GM23338 (cell line): Measurements from ENCODE around the gene UGP2. TPM values are rescaled to one million over a fixed set of nuclear protein-coding genes. Genes with fewer than 3 reads are reported as not detected.

Experiments used
- ATAC-seq: fragments of 200-7000 bp; cut with Tn5 transposase; 3 replicates; pipeline ENCODE4 v1.9.1; 2020
- DNase-seq: peaks from one replicate; pipeline ENCODE4 v3.0.0-alpha.2; 2015; ENCODE audit warnings: low spot score
- H2AFZ ChIP-seq: fragments of 200-600 bp; sonication (generic); 2 replicates; pipeline ENCODE4 v1.8.0; 2016; ENCODE audit warnings: antibody characterized with exemption, mild to moderate bottlenecking, moderate library complexity
- H3F3A ChIP-seq: fragments of 200-600 bp; sonication (generic); replicated peaks from 2 replicates; pipeline ENCODE4 v1.8.0; 2017; ENCODE audit warnings: antibody characterized with exemption, mixed run types, low read depth
- H3K27ac ChIP-seq: fragments of 200-600 bp; sonication (generic); 2 replicates; pipeline ENCODE4 v1.6.1; 2016; ENCODE audit warnings: low read depth
- H3K27me3 ChIP-seq: fragments of 200-600 bp; sonication (generic); 2 replicates; pipeline ENCODE4 v1.8.0; 2016; ENCODE audit warnings: mild to moderate bottlenecking, mixed run types, moderate library complexity; ENCODE audit not compliant: insufficient read depth
- H3K36me3 ChIP-seq: fragments of 200-600 bp; sonication (generic); 2 replicates; pipeline ENCODE4 v1.8.0; 2016; ENCODE audit warnings: mild to moderate bottlenecking; ENCODE audit not compliant: insufficient read depth
- H3K4me1 ChIP-seq: fragments of 200-600 bp; sonication (generic); 2 replicates; pipeline ENCODE4 v1.8.0; 2016; ENCODE audit warnings: mild to moderate bottlenecking, moderate library complexity; ENCODE audit not compliant: insufficient read depth
- H3K4me2 ChIP-seq: fragments of 200-600 bp; sonication (generic); 2 replicates; pipeline ENCODE4 v1.7.1; 2017; ENCODE audit warnings: mixed run types
- H3K4me3 ChIP-seq: fragments of 200-600 bp; sonication (generic); 2 replicates; pipeline ENCODE4 v1.6.1; 2016; ENCODE audit warnings: mixed run types
- H3K79me2 ChIP-seq: fragments of 200-600 bp; sonication (generic); replicated peaks from 2 replicates; pipeline ENCODE4 v1.8.0; 2017; ENCODE audit warnings: mild to moderate bottlenecking; ENCODE audit not compliant: insufficient read depth
- H3K9me2 ChIP-seq: fragments of 200-600 bp; sonication (generic); 2 replicates; pipeline ENCODE4 v1.8.0; 2017; ENCODE audit not compliant: insufficient read depth
- H4K20me1 ChIP-seq: fragments of 200-600 bp; sonication (generic); replicated peaks from 2 replicates; pipeline ENCODE4 v1.8.0; 2017; ENCODE audit warnings: mild to moderate bottlenecking; ENCODE audit not compliant: insufficient read depth
- H3K27ac Mint-ChIP-seq: 2 replicates; pipeline ENCODE4 v1.8.0; 2020; ENCODE audit warnings: inconsistent platforms, mild to moderate bottlenecking, moderate library complexity, mixed read lengths
- H3K27me3 Mint-ChIP-seq: 3 replicates; pipeline ENCODE4 v1.8.0; 2022; ENCODE audit warnings: low read depth, mild to moderate bottlenecking, moderate library complexity, mixed read lengths, inconsistent platforms; ENCODE audit not compliant: insufficient read depth, poor library complexity
- H3K36me3 Mint-ChIP-seq: 3 replicates; pipeline ENCODE4 v1.8.0; 2021; ENCODE audit warnings: low read depth, mild to moderate bottlenecking, inconsistent platforms, moderate library complexity, mixed read lengths
- H3K4me1 Mint-ChIP-seq: 3 replicates; pipeline ENCODE4 v1.8.0; 2020; ENCODE audit warnings: mild to moderate bottlenecking, inconsistent platforms, mixed read lengths
- H3K4me3 Mint-ChIP-seq: 3 replicates; pipeline ENCODE4 v1.8.0; 2021; ENCODE audit warnings: moderate library complexity, mild to moderate bottlenecking, inconsistent platforms, mixed read lengths
- H3K9me3 Mint-ChIP-seq: 3 replicates; pipeline ENCODE4 v1.8.0; 2020; ENCODE audit warnings: moderate library complexity, mild to moderate bottlenecking, inconsistent platforms, mixed read lengths
- CREB1 ChIP-seq: fragments of 250-450 bp; sonication (Bioruptor Pico); IDR thresholded peaks from 2 replicates; pipeline ENCODE4 v1.5.0; 2020; ENCODE audit warnings: low read depth, mild to moderate bottlenecking, moderate library complexity
- EZH2 ChIP-seq: fragments of 200-600 bp; sonication (generic); IDR thresholded peaks from one replicate; pipeline ENCODE4 v1.8.0; 2017; ENCODE audit warnings: antibody characterized with exemption, mild to moderate bottlenecking, low read depth; ENCODE audit not compliant: unreplicated experiment
- EZH2phosphoT487 ChIP-seq: fragments of 200-600 bp; sonication (generic); IDR thresholded peaks from one replicate; pipeline ENCODE4 v1.8.1; 2018; ENCODE audit warnings: antibody characterized with exemption; ENCODE audit not compliant: unreplicated experiment
- JUNB ChIP-seq: IDR thresholded peaks from one replicate; pipeline ENCODE4 v1.6.1; 2016; ENCODE audit warnings: antibody characterized with exemption; ENCODE audit not compliant: unreplicated experiment
- NANOG ChIP-seq: IDR thresholded peaks from 2 replicates; pipeline ENCODE4 v1.6.1; 2016; ENCODE audit warnings: antibody characterized with exemption, borderline replicate concordance
- POLR2AphosphoS5 ChIP-seq: IDR thresholded peaks from 2 replicates; pipeline ENCODE4 v1.6.1; 2016; ENCODE audit warnings: antibody characterized with exemption, low read depth
- STAT1 ChIP-seq: IDR thresholded peaks from one replicate; pipeline ENCODE4 v1.6.1; 2016; ENCODE audit warnings: antibody characterized with exemption; ENCODE audit not compliant: unreplicated experiment
- ZNF114 ChIP-seq: fragments of 250-450 bp; sonication (Bioruptor Pico); IDR thresholded peaks from 2 replicates; pipeline ENCODE4 v1.5.0; 2020; ENCODE audit warnings: mild to moderate bottlenecking, moderate library complexity
- ZNF331 ChIP-seq: fragments of 250-450 bp; sonication (Bioruptor Pico); IDR thresholded peaks from 2 replicates; pipeline ENCODE4 v1.5.0; 2020; ENCODE audit warnings: low read depth, mild to moderate bottlenecking, moderate library complexity
- polyA plus RNA-seq: library from polyadenylated mRNA; unstranded; fragments of >200 nt; fragmentation: Nextera tagmentation; extraction: Ambion mirVana; gene quantifications from 2 replicates; pipeline ENCODE4 v1.2.1, GENCODE V29; 2016
- total RNA-seq: library from RNA; depleted of rRNA; stranded (reverse); fragments of >200 nt; shearing (Covaris generic); gene quantifications from 2 replicates; pipeline ENCODE4 v1.2.3, GENCODE V29; 2014
- TF ChIP-seq, protein P1 (sequence below): IDR thresholded peaks from 2 replicates; pipeline ENCODE4 v1.6.1; 2016; ENCODE audit warnings: antibody characterized with exemption
- TF ChIP-seq, protein P2 (sequence below), 2 experiments: fragments of 200-600 bp in 1 of 2; sonication (generic) in 1 of 2; conservative IDR thresholded peaks; 2 replicates each; pipeline versions ENCODE4 v1.5.1 to v1.6.1; 2016 to 2017; ENCODE audit warnings: antibody characterized with exemption in 2 of 2, low read depth in 2 of 2, mild to moderate bottlenecking in 2 of 2, moderate library complexity in 1 of 2
- TF ChIP-seq, protein P3 (sequence below): IDR thresholded peaks from one replicate; pipeline ENCODE4 v1.6.1; 2018; ENCODE audit warnings: antibody characterized with exemption; ENCODE audit not compliant: unreplicated experiment

The UGP2 gene
- total and polyA plus RNA-seq, 2 experiments from 2014 or later: 744 to 943 TPM

DNA sequence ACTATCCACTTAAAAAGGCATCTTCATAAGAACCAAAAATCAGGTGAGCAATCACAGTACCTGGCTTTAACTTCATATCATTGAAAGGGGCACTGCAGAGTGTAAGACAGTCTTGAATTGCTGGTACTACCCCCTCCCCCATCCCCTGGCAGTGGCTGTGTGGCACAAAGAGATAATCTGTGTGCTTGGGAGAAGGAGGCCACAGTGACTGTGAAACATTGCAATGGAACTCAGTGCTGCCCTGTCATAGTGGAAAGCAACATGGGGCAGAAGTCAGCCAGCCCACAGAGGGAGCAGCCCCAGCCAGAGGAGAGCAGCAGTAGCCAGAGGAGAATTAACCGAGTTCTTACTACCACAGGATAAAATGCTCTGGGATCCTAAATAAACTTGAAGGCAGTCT, 45.3 kb upstream of the UGP2 start:
- Histone ChIP-seq H4K20me1 (no peaks in the 10 kb centered on the region), H3F3A (no peaks in the 10 kb centered on the region), H3K4me3 (no peak overlapping the region), H3K4me2 (no peak overlapping the region), H2AFZ (peak overlapping the region; percentile 49; the same call in 1 of the 2 replicates), H3K9me2 (0 out of 2 replicates have a peak, but pooled peaks cover 4% of the 10 kb centered on the region), H3K27ac (no peak overlapping the region), H3K79me2 (no peaks in the 10 kb centered on the region), H3K4me1 (peaks cover 4% of the 10 kb centered on the region; the same call in 1 of the 2 replicates), H3K27me3 (no peaks in the 10 kb centered on the region), H3K36me3 (no peaks in the 10 kb centered on the region)
- peaks cover 2% of the 10 kb centered on the region for H3K27me3 Mint-ChIP-seq
- H3K4me1 Mint-ChIP-seq: peaks cover 14% of the 10 kb centered on the region
- peak; percentile 44 for ATAC-seq
- TF ChIP-seq, protein P1, sequence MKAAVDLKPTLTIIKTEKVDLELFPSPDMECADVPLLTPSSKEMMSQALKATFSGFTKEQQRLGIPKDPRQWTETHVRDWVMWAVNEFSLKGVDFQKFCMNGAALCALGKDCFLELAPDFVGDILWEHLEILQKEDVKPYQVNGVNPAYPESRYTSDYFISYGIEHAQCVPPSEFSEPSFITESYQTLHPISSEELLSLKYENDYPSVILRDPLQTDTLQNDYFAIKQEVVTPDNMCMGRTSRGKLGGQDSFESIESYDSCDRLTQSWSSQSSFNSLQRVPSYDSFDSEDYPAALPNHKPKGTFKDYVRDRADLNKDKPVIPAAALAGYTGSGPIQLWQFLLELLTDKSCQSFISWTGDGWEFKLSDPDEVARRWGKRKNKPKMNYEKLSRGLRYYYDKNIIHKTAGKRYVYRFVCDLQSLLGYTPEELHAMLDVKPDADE: no peak
- TF ChIP-seq EZH2phosphoT487 (no peak), ZNF331 (CRISPR knock-in tag) (no peak), JUNB (no peak), NANOG (no peak)
- TF ChIP-seq, protein P2, sequence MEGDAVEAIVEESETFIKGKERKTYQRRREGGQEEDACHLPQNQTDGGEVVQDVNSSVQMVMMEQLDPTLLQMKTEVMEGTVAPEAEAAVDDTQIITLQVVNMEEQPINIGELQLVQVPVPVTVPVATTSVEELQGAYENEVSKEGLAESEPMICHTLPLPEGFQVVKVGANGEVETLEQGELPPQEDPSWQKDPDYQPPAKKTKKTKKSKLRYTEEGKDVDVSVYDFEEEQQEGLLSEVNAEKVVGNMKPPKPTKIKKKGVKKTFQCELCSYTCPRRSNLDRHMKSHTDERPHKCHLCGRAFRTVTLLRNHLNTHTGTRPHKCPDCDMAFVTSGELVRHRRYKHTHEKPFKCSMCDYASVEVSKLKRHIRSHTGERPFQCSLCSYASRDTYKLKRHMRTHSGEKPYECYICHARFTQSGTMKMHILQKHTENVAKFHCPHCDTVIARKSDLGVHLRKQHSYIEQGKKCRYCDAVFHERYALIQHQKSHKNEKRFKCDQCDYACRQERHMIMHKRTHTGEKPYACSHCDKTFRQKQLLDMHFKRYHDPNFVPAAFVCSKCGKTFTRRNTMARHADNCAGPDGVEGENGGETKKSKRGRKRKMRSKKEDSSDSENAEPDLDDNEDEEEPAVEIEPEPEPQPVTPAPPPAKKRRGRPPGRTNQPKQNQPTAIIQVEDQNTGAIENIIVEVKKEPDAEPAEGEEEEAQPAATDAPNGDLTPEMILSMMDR (conservative IDR thresholded peaks at IDR 0.05; ENCODE audit: low read depth in 2 of 2): no peak
- no peaks in the 10 kb centered on the region; the same call in 2 of the 3 replicates for H3K9me3 Mint-ChIP-seq
- H3K36me3 Mint-ChIP-seq: peaks cover 5% of the 10 kb centered on the region
- no peak overlapping the region for H3K27ac Mint-ChIP-seq
- no peak for DNase-seq
- no peak overlapping the region for H3K4me3 Mint-ChIP-seq

DNA sequence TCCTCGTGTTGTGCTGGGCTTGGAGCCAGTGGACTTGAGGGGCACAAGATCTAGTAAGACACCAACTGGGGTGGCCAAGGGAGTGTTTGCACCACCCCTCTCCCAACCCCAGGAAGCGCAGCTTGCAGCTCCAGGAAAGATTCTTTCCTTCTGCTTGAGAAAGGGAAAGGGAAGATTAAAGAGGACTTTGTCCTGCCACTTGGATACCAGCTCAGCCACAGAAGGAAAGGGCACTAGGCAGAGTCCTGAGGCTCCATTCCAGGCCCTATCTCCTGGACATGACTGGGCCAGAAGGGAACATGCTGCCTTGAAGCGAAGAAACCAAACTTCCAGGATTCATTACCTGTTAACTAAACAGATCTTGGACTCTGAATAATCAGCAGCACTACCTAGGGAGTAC, 44.9 kb upstream of the UGP2 start:
- no peak overlapping the region for H3K27ac ChIP-seq
- no peaks in the 10 kb centered on the region for H4K20me1 ChIP-seq
- Mint-ChIP-seq H3K9me3 (no peaks in the 10 kb centered on the region; the same call in 2 of the 3 replicates), H3K27ac (no peak overlapping the region), H3K36me3 (peaks cover 5% of the 10 kb centered on the region), H3K4me1 (peaks cover 14% of the 10 kb centered on the region), H3K4me3 (no peak overlapping the region), H3K27me3 (peaks cover 2% of the 10 kb centered on the region)
- H2AFZ ChIP-seq: peak overlapping the region; percentile 49; the same call in 1 of the 2 replicates
- peak; percentile 30 for ATAC-seq
- 0 out of 2 replicates have a peak, but pooled peaks cover 4% of the 10 kb centered on the region for H3K9me2 ChIP-seq
- 0 out of 2 replicates have a peak, but pooled peaks cover 3% of the 10 kb centered on the region for H3K4me1 ChIP-seq
- DNase-seq: no peak
- no peaks in the 10 kb centered on the region for H3K79me2 ChIP-seq
- H3K4me2 ChIP-seq: no peak overlapping the region
- H3K4me3 ChIP-seq: no peak overlapping the region
- H3F3A ChIP-seq: no peaks in the 10 kb centered on the region
- H3K36me3 ChIP-seq: no peaks in the 10 kb centered on the region
- H3K27me3 ChIP-seq: no peaks in the 10 kb centered on the region
- TF ChIP-seq JUNB: no peak
- TF ChIP-seq, protein P2 (conservative IDR thresholded peaks at IDR 0.05; ENCODE audit: low read depth in 2 of 2): no peak
- TF ChIP-seq EZH2: no peak
- TF ChIP-seq EZH2phosphoT487: no peak
- no peak for TF ChIP-seq STAT1
- no peak for TF ChIP-seq ZNF331 (CRISPR knock-in tag)
- no peak for TF ChIP-seq NANOG
- TF ChIP-seq POLR2AphosphoS5: no peak
- no peak for TF ChIP-seq CREB1 (CRISPR knock-in tag)
- TF ChIP-seq ZNF114 (CRISPR knock-in tag): no peak
- TF ChIP-seq, protein P3, sequence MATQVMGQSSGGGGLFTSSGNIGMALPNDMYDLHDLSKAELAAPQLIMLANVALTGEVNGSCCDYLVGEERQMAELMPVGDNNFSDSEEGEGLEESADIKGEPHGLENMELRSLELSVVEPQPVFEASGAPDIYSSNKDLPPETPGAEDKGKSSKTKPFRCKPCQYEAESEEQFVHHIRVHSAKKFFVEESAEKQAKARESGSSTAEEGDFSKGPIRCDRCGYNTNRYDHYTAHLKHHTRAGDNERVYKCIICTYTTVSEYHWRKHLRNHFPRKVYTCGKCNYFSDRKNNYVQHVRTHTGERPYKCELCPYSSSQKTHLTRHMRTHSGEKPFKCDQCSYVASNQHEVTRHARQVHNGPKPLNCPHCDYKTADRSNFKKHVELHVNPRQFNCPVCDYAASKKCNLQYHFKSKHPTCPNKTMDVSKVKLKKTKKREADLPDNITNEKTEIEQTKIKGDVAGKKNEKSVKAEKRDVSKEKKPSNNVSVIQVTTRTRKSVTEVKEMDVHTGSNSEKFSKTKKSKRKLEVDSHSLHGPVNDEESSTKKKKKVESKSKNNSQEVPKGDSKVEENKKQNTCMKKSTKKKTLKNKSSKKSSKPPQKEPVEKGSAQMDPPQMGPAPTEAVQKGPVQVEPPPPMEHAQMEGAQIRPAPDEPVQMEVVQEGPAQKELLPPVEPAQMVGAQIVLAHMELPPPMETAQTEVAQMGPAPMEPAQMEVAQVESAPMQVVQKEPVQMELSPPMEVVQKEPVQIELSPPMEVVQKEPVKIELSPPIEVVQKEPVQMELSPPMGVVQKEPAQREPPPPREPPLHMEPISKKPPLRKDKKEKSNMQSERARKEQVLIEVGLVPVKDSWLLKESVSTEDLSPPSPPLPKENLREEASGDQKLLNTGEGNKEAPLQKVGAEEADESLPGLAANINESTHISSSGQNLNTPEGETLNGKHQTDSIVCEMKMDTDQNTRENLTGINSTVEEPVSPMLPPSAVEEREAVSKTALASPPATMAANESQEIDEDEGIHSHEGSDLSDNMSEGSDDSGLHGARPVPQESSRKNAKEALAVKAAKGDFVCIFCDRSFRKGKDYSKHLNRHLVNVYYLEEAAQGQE: no peak
- TF ChIP-seq, protein P1: no peak
